ENCODE data around the gene TSEN15.

DNA sequence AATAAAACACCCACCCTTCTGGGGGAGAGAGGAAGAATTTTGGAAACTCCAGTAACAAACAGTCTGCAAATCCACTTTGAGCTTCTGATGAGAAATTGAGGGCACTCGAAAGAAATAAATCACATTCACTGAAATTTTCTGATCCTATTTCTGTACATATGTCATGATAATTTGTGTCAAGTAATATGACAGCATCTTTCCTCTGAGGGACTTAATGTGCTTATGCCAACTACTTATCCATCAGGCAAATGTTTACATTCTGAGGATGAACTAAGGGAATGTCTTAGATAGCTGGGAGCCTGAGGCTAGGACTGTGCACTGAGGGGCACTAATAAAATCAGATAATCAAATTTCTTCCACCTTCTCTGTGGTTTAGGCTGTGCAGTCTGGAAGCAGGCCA lies 44.5 kb downstream of the TSEN15 start:
- no peak for TF ChIP-seq CTCF (IDR thresholded peaks at IDR 0.05)
- no peak for TF ChIP-seq POLR2A (IDR thresholded peaks at IDR 0.05)
